Endothelial cell (in vitro differentiated cells): Measurements from ENCODE around the gene ABHD15. TPM values are rescaled to one million over a fixed set of nuclear protein-coding genes. Genes with fewer than 3 reads are reported as not detected.

Experiments
- DNase-seq: peaks from one replicate; pipeline ENCODE4 v3.0.0; 2021; ENCODE audit warnings: low spot score
- H3K27ac Mint-ChIP-seq: one replicate; pipeline ENCODE4 v1.8.0; 2021; ENCODE audit warnings: mixed read lengths, inconsistent platforms; ENCODE audit not compliant: unreplicated experiment
- H3K27me3 Mint-ChIP-seq: one replicate; pipeline ENCODE4 v1.8.0; 2021; ENCODE audit warnings: mild to moderate bottlenecking, moderate library complexity, mixed read lengths, inconsistent platforms; ENCODE audit not compliant: unreplicated experiment
- H3K36me3 Mint-ChIP-seq: one replicate; pipeline ENCODE4 v1.8.0; 2021; ENCODE audit warnings: mild to moderate bottlenecking, low read depth, mixed read lengths, inconsistent platforms; ENCODE audit not compliant: unreplicated experiment
- H3K4me1 Mint-ChIP-seq: one replicate; pipeline ENCODE4 v1.8.0; 2021; ENCODE audit warnings: mild to moderate bottlenecking, mixed read lengths, inconsistent platforms; ENCODE audit not compliant: unreplicated experiment
- H3K4me3 Mint-ChIP-seq: one replicate; pipeline ENCODE4 v1.8.0; 2021; ENCODE audit warnings: mild to moderate bottlenecking, mixed read lengths, inconsistent platforms; ENCODE audit not compliant: unreplicated experiment
- H3K9me3 Mint-ChIP-seq: one replicate; pipeline ENCODE4 v1.8.0; 2021; ENCODE audit warnings: mixed read lengths, inconsistent platforms; ENCODE audit not compliant: unreplicated experiment
- CTCF ChIP-seq: fragments of 200-600 bp; sonication (generic); IDR thresholded peaks from one replicate; pipeline ENCODE4 v1.5.0; 2021; ENCODE audit warnings: antibody characterized with exemption; ENCODE audit not compliant: unreplicated experiment
- total RNA-seq: library from RNA; stranded (reverse); fragmentation: NEBNext Ultra II Directional; extraction: Animal tissue kit (Norgen Biotek cat#: 25700); gene quantifications from one replicate; pipeline ENCODE4 v1.2.1, GENCODE V29; 2021; ENCODE audit not compliant: unreplicated experiment

Gene ABHD15
- total RNA-seq, 1 donor from 2014 or later = 1.7 TPM

DNA sequence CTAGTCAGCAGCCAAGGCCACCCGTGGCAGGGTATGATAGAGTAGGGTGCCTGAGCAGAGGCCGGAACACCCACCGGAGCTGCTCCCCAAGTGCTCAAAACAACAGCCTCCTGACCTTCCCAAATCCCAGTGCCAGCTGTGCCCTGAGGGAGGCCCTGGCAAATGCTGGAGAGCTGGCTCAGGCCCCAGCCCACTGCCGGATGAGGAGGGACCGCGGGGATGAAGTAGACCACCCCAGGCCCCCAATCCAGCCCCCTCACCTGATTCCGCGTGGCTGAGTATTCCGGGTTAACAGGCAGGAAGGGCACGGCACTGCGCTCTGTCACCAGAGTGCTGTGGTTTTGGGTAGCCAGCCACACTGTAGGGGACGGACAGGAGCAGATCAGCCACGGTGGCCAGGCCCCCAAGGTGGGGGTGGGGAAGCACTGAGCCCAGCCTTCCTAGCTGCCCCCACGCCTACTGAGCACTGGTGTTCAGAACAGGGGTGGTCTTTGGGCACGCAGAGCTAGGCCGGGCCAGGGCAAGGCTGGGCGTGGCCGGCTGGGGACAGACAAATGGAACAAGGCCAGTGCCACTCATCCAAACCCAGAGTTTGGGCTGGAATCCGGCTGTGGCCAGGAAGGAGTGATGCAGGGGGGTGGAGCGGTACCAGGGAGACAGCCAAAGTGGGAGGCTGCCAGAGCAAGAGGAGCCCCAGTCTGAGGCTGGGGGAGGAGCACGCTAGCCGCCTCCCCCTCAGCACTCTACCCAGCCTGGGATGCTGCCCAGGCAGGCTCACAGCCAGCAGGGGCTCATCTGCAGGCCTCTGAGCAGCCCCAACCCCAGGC is 10.8 kb upstream of the ABHD15 start:
- Mint-ChIP-seq H3K4me1 (peaks cover 3% of the 10 kb centered on the region), H3K27ac (no peak overlapping the region), H3K36me3 (peaks cover 41% of the 10 kb centered on the region), H3K9me3 (no peaks in the 10 kb centered on the region), H3K27me3 (peaks cover 24% of the 10 kb centered on the region), H3K4me3 (peak overlapping the region; percentile 47)
- no peak for DNase-seq
- no peak for TF ChIP-seq CTCF

DNA sequence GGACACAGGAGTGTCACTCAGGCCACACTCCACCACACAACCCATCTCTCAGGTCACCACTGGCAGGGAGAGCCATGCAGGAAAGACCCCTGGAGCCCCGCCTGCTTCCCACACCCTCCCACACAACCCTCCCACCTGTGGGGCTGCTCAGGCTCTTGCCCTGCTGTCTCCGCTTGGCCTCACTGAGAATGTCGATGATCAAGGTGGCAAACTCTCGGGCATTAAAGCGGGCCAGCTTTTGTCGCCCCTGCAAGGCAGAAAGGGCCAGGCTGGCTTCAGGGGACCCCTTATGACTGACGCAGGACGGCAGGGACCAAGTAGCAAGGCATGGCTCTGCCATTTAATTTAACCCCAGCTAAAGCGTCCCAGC is 10.1 kb upstream of the ABHD15 start:
- Mint-ChIP-seq H3K4me3 (no peak overlapping the region), H3K36me3 (peaks cover 36% of the 10 kb centered on the region), H3K27ac (no peak overlapping the region)

GRCh38 chr17:29576214-29577000 is 9.6 kb upstream of the ABHD15 start:
- Mint-ChIP-seq H3K27ac (no peak overlapping the region), H3K4me3 (no peak overlapping the region), H3K36me3 (peaks cover 36% of the 10 kb centered on the region), H3K4me1 (peaks cover 3% of the 10 kb centered on the region), H3K27me3 (peaks cover 24% of the 10 kb centered on the region), H3K9me3 (no peaks in the 10 kb centered on the region)
- DNase-seq = no peak
- TF ChIP-seq CTCF = no peak

More for the DNA sequence above, 10.1 kb upstream of the ABHD15 start:
- no peak for DNase-seq
- peaks cover 3% of the 10 kb centered on the region for H3K4me1 Mint-ChIP-seq
- no peaks in the 10 kb centered on the region for H3K9me3 Mint-ChIP-seq
- TF ChIP-seq CTCF = no peak
- peaks cover 24% of the 10 kb centered on the region for H3K27me3 Mint-ChIP-seq

DNA sequence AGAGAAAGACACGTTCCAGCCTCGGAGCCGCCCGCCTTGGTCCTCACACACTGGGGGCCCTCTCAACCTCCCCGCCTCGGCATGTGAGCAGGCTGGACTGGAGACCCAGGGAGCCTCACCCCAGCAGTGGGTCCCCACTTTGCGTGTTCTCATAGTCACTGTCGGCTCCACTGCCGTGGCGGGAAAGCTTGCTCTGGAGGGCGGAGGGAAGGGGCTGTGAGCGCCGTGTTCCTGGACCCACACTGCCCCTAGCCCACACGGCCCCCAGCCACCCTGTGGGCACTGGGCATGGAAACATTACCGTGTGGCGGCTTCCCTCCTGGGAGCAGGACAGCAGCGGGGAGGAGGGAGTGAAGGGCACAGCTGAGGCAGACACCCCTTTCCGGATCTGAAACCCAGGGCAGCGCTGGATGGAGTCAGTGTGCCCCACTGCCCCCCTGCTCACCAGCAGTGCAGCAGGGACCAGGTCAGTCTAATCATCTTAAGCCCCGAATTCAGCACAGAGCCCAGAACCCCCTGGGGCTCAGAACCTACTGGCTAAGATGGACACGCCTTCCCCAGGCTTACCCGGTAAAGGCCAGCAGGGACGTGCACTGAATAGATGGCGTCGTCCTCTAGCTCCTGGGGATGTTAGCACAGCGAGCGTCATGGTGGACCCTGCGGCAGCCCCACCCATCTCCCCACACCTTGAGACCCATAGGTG is 8.8 kb upstream of the ABHD15 start:
- H3K4me1 Mint-ChIP-seq = peaks cover 5% of the 10 kb centered on the region
- peaks cover 20% of the 10 kb centered on the region for H3K27me3 Mint-ChIP-seq
- DNase-seq = no peak
- no peak for TF ChIP-seq CTCF
- no peaks in the 10 kb centered on the region for H3K9me3 Mint-ChIP-seq
- H3K4me3 Mint-ChIP-seq = peak overlapping the region; percentile 47
- H3K27ac Mint-ChIP-seq = no peak overlapping the region
- H3K36me3 Mint-ChIP-seq = peaks cover 40% of the 10 kb centered on the region
